OCI-LY1 (cell line): Measurements from ENCODE around the gene RPL26.

ENCODE experiments used
- CTCF ChIP-seq: fragments of 200-600 bp; sonication (generic), shearing (Covaris generic); IDR thresholded peaks from 2 replicates; pipeline ENCODE4 v1.5.1; 2017; ENCODE audit warnings: mild to moderate bottlenecking, antibody characterized with exemption, low read length, moderate library complexity, mixed read lengths
- EZH2 ChIP-seq: fragments of 200-600 bp; sonication (generic), shearing (Covaris generic); IDR thresholded peaks from 2 replicates; pipeline ENCODE4 v1.8.0; 2017; ENCODE audit warnings: borderline replicate concordance, mixed run types, mild to moderate bottlenecking, antibody characterized with exemption, low read length, moderate library complexity, mixed read lengths

DNA sequence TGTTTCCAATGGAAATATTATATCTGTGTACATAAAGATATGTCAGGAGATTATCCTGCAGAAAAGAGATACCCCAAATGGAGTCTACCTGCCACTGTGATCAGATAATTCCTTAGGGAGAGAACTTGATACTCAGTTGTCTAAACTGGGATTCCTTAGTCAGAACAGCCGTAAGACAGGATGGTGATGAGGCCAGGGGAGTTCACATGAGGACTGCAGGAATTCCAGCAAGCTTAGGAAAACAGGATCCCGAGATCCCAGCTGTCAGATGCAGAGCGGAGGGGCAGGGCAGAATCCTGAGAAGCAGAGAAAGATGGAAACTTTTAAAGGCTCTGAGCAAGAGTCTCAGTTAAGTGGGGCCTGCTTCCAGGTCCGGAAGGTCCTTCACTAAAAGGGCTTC, 11.2 kb downstream of the RPL26 start:
- no peak for TF ChIP-seq CTCF
- TF ChIP-seq EZH2 = no peak
